Fibroblast of lung (primary cell): Measurements from ENCODE around the gene TMEM69.

Experiments
- CTCF ChIP-seq, 2 donors: IDR thresholded peaks in 1 of 2; conservative IDR thresholded peaks in 1 of 2; 1 replicate in 1 of 2; 2 replicates in 1 of 2; pipeline ENCODE4 v1.5.1; 2011 to 2012; ENCODE audit warnings: low read length in 2 of 2, control low read depth in 1 of 2, inconsistent platforms in 1 of 2, low read depth in 1 of 2, mild to moderate bottlenecking in 1 of 2
- EZH2 ChIP-seq: IDR thresholded peaks from 2 replicates; pipeline ENCODE4 v1.5.1; 2012; ENCODE audit warnings: low read length, control low read depth, mild to moderate bottlenecking; ENCODE audit errors: missing control alignments

- peak in 1 of 2 donors; percentile 30 for TF ChIP-seq CTCF (conservative IDR thresholded peaks at IDR 0.05 in 1 of 2, IDR thresholded peaks at IDR 0.05 in 1 of 2; ENCODE audit: low read depth in 1 of 2, low read length in 2 of 2)
- no peak for TF ChIP-seq EZH2
Measured at GRCh38 chr1:45687754-45688740, at the start of gene TMEM69.
